ENCODE results near the gene C12orf54.

DNA sequence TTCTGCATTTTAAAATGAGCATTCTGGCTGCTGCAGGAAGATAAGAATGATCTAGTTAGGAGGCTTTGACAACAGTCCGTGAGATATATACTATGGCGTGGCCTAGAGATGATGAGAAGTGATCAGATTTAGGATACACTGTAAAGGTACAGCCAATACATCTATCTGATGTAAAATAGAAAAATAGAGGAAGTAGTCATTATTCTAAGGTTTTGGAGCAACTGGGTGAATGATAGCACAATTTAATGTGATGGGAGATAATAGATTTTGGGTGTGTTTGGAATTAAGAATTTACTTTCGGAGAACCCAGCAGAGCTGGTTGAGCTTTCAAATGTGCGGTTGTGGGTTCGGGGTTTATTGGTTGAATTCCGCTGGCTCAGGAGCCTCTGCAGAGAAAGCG is 10.0 kb upstream of the C12orf54 start, which contains the start of gene ANP32D:
- TF ChIP-seq, protein P1, sequence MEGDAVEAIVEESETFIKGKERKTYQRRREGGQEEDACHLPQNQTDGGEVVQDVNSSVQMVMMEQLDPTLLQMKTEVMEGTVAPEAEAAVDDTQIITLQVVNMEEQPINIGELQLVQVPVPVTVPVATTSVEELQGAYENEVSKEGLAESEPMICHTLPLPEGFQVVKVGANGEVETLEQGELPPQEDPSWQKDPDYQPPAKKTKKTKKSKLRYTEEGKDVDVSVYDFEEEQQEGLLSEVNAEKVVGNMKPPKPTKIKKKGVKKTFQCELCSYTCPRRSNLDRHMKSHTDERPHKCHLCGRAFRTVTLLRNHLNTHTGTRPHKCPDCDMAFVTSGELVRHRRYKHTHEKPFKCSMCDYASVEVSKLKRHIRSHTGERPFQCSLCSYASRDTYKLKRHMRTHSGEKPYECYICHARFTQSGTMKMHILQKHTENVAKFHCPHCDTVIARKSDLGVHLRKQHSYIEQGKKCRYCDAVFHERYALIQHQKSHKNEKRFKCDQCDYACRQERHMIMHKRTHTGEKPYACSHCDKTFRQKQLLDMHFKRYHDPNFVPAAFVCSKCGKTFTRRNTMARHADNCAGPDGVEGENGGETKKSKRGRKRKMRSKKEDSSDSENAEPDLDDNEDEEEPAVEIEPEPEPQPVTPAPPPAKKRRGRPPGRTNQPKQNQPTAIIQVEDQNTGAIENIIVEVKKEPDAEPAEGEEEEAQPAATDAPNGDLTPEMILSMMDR (conservative IDR thresholded peaks at IDR 0.05; ENCODE audit: low read length): no peak
- TF ChIP-seq EZH2phosphoT487 (IDR thresholded peaks at IDR 0.05; ENCODE audit: borderline replicate concordance): no peak
